Measurements from ENCODE around the gene LDAF1.

LDAF1 gene

DNA sequence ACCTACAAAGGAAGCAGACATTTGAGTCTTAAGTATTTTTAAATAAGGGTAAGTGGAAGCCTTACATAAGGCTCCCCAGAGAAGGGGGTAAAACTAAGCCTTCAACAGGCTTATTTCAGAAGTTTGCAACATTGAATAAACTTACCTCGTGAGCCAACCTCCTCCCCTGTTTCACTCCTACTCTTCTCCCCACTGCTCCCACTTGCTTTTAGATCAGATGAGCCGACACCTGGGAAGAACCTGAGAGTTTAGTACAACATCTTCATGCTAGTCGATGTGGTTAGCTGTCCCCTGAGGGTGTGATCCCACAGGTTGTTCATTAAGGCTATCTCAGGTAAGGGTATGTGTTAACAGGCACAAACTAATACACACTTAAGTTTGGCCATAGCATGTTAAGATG is 39.1 kb downstream of the LDAF1 start:
- no peak for DNase-seq

- no peak for DNase-seq
These were observed 41.2 kb downstream of the LDAF1 start for GRCh38 chr16:21199607-21200218.

GRCh38 chr16:21203155-21203797 is 44.8 kb downstream of the LDAF1 start:
- DNase-seq = no peak

DNA sequence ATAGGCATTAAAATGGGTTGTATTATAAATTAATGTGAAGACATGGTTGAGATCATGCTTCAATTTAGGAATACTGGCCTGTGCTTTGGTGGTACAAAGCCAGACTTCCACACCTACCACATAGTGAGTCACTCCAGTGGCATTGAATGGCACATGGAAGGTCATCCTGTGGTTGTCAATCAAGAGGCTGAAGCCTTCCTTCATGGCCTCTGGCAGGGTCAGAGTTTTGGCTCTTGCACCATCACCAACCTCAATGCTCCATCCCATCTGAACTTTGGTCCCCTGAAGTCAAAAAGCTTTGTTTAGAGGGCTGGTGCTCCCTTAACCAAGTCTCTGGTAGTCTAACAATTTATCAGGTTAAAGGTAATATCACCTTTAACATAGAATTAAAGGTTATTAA is 46.8 kb downstream of the LDAF1 start:
- no peak for DNase-seq

GRCh38 chr16:21206550-21206949 is 48.1 kb downstream of the LDAF1 start:
- no peak for DNase-seq

- no peak for DNase-seq
These were observed 50.2 kb downstream of the LDAF1 start for GRCh38 chr16:21208446-21209230.

GRCh38 chr16:21211486-21211885 is 53.0 kb downstream of the LDAF1 start, which contains the start of gene ZP2:
ZP2 (minus strand) TSS chr16:21211574; CDS start chr16:21211547, 27 bp downstream.
- DNase-seq = peak; percentile 27 to 81

- peak; percentile 51 to 79 for DNase-seq
These were observed 55.6 kb downstream of the LDAF1 start for GRCh38 chr16:21214086-21214485.

DNA sequence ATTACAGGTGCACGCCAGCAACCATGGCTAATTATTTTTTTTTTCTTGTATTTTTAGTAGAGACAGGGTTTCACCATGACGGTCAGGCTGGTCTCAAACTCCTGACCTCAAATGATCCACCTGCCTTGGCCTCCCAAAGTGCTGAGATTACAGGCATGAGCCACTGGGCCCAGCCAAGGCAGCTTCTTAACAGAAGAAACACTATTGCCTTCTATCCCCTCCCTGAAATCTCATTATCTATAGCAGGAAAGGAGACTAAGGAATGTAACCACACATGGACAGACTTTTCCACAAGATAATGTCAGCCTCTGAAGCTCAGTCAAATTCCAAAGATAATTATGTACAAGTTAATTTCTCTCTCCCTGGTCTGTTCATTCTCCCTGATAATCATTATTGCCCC is 58.6 kb downstream of the LDAF1 start:
- DNase-seq = no peak

GRCh38 chr16:21218153-21218552 is 59.7 kb downstream of the LDAF1 start:
- DNase-seq = no peak

DNA sequence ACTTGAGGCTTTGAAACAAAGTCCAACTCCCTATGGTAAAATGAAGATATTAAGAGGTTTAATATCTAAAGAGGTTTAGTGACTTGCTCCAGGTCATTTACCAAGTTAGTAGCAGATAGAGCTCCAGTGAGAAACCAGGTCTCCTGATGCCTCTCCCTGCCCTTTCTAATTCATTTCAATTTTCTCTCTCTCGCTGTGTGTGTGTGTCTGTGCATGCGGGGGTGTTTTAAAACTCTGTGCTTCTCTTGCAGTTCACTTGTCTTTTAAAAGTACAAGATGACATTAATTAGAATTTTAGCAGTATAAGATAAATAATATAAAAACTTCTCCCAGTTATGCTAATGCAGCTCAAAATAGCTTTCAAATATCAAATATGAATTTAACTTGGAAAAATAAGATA is 61.1 kb downstream of the LDAF1 start:
- no peak for DNase-seq

- DNase-seq = no peak
These were observed 64.2 kb downstream of the LDAF1 start for GRCh38 chr16:21222495-21223337.

- DNase-seq = no peak
These were observed 65.3 kb downstream of the LDAF1 start for GRCh38 chr16:21223787-21224186.

DNA sequence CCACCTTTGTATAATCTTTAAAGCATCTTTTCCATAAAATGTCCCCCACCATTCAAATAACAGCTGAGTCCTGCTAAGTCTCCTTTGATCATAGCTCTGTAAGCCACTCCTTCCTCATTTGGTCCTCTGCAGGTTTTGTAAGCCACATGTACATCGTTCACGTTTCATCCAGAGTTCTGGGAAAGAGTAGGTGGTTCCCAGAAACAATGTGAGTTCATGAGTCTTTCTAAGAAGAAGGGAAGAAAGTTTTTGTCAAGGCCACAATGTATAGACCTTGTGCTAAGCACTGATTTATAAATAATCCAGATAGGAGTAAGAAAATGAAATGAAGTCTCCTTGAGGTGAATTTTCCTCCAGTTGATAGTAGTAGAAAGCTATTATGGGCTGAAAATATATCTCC is 66.3 kb downstream of the LDAF1 start:
- DNase-seq = no peak

DNA sequence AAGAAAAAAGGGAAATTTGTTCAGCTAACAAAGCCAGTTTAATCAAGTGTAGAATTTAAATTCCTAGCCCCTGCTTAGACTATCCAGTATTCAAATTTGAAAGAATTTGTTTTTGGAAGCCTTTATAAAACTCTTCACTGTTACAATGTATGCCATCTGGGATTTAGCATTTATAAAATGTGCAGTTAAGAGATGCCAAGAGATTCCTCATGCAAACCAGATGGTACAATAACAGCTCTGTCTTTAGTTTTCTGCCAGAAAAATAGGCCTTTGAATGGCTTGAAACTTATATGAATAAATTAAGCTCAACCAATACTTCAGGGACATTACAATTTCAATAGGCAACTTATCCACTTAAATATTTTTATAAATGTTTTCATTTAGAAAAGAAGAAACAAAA is 68.3 kb downstream of the LDAF1 start:
- DNase-seq = peak in 1 of 2 experiments; percentile 70

- DNase-seq = no peak
These were observed 69.4 kb downstream of the LDAF1 start for GRCh38 chr16:21227866-21228265.

DNA sequence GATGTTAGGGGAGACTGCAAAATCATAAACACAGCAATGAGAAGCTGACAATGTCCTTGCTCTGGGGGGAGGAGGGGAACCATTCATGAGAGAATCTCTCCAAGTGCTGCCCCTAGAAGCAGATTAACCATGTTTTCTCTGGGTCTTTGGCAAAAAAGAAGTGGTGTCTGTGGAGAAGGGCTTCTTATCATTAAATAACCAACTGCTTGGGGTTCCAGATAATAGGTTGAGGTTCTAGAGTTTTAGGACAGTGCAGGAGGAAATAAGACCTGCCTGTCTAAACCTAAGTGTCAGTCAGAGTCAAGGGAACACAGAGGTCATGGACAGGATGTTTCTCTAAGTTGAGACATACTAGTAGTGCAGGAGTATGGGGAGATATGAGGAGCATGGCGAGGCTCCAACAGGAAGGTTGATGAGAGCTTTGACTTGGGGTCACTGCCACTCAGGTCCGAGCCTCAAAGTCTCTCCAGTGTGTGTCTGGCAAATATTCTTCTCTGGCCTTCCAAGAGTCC is 69.9 kb downstream of the LDAF1 start:
- no peak for DNase-seq

All from cerebellar nuclear complex (tissue), 1 donor.